Stimulated activated CD4-positive, alpha-beta T cell treated with anti-CD3 and anti-CD28 coated beads, Interleukin-12 subunit alpha, Interleukin-12 subunit beta, amount 100 ng/mL, for 48 hours (primary cell): ENCODE results near the gene RUNX2.

Experiments
- DNase-seq, 3 donors: peaks; one replicate each; pipeline ENCODE4 v3.0.0-alpha.2; 2020; ENCODE audit warnings: low read depth in 2 of 3, low spot score in 1 of 3

RUNX2 gene

GRCh38 chr6:45637611-45638257, 309.6 kb downstream of the RUNX2 start:
- no peak for DNase-seq

GRCh38 chr6:45640081-45640491, 312.0 kb downstream of the RUNX2 start:
- no peak for DNase-seq

GRCh38 chr6:45640811-45641210, 312.7 kb downstream of the RUNX2 start:
- no peak for DNase-seq

GRCh38 chr6:45642331-45643125, 314.4 kb downstream of the RUNX2 start:
- DNase-seq, result no peak

- DNase-seq, result no peak
Observed at GRCh38 chr6:45643126-45643525, 315.0 kb downstream of the RUNX2 start.

GRCh38 chr6:45644720-45645119, 316.6 kb downstream of the RUNX2 start:
- DNase-seq, result no peak

GRCh38 chr6:45645302-45645701, 317.2 kb downstream of the RUNX2 start:
- DNase-seq, result no peak

GRCh38 chr6:45647341-45648261, 319.5 kb downstream of the RUNX2 start:
- DNase-seq, result no peak

- DNase-seq, result no peak
Observed at GRCh38 chr6:45648262-45648620, 320.1 kb downstream of the RUNX2 start.

- DNase-seq, result no peak
Observed at GRCh38 chr6:45650524-45651135, 322.5 kb downstream of the RUNX2 start.

- DNase-seq, result no peak
Observed at GRCh38 chr6:45651301-45651700, 323.2 kb downstream of the RUNX2 start.

- DNase-seq, result no peak
Observed at GRCh38 chr6:45652416-45652815, 324.3 kb downstream of the RUNX2 start.

GRCh38 chr6:45653117-45653883, 325.2 kb downstream of the RUNX2 start:
- DNase-seq, result no peak

GRCh38 chr6:45654673-45655072, 326.5 kb downstream of the RUNX2 start:
- DNase-seq, result no peak

- no peak for DNase-seq
Observed at GRCh38 chr6:45655745-45656476, 327.8 kb downstream of the RUNX2 start.

GRCh38 chr6:45657226-45657625, 329.1 kb downstream of the RUNX2 start:
- no peak for DNase-seq

- DNase-seq, result no peak
Observed at GRCh38 chr6:45658400-45658799, 330.3 kb downstream of the RUNX2 start.

GRCh38 chr6:45658958-45659357, 330.8 kb downstream of the RUNX2 start:
- DNase-seq, result no peak

GRCh38 chr6:45661661-45662060, 333.5 kb downstream of the RUNX2 start:
- no peak for DNase-seq
